Stimulated activated CD4-positive, alpha-beta T cell treated with anti-CD3 and anti-CD28 coated beads, Interleukin-1b, Interleukin-23, amount 100 ng/mL, for 48 hours (primary cell): ENCODE data around the gene CCK.

Experiments
- DNase-seq: peaks from one replicate; pipeline ENCODE4 v3.0.0-alpha.2; 2020

Gene CCK

DNA sequence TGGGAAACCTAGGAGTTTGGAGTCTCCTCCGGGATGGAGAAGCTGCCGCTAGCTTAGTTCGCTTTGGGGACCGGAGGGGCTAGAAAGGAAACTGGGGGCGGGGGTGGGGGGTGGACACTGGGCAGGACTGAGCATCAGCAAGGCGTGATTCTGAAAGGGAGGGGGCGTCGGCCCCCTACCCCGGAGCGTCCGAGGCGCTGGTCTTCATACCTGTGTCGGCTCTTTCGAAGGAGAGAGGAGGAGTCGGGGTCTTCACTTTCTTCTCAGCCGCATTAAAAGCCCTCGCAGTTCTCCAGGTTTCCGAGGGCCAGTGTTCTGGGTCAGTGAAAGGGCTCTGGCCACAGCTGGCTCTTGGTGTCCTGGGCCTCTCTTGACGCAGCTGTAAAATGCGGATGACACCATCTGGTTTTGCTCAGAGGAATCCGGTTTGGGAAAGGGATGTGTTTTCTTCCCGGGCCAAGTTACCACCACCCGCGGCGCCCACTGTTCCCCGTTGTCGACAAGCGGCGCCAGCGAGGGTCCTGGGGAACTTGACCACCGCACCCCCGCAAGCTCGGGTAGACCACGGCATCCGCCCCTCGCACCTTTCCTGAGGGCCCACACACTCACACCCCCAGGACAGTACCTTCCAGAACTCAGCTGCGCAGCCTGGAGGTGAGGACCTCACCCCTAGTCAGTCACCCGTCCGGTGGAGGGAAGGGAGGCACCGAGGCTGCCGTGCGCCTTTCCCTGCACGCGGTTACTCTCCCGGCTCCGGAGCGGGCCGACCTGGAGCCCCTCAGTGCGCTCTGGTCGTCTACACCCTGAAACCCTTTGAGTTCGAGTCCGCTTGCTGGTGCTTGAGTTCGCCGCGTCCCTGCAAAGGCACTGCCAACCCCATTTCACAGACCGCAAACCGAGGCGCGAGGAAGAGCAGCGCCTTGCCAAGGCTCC, 660 bp downstream of the CCK start:
- no peak for DNase-seq

DNA sequence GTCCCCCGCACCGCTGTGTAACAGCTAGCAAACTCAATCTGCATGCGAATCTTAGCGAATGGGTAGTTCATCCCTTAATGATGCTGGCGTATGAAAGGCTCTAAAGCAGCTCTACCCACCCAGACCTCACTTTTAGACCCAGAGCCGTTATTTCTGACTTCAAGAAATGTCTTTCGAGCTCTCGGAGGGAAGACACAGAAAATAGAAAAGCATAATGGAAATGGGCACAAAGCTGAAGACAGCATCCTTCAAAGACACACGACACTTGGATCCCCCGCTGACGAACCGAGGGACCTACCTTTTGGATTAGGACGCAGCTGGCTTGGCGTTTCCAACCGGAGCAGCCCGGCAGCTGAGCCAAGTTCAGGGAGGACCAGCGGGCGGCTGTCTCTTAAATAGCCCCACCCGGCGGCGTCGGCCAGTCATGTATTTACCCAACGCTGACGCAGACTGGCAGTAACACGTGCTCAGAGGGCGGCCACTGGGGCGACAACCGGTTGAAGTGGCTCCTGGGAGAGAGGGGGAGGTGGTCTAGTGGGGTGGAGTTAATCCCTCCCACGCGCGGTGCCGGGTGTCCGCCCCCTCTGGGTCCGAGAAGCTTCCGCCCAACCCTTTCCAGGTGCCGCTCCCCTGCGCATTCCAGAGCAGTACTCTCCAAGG, 1.5 kb downstream of the CCK start:
- DNase-seq = peak; percentile 20

DNA sequence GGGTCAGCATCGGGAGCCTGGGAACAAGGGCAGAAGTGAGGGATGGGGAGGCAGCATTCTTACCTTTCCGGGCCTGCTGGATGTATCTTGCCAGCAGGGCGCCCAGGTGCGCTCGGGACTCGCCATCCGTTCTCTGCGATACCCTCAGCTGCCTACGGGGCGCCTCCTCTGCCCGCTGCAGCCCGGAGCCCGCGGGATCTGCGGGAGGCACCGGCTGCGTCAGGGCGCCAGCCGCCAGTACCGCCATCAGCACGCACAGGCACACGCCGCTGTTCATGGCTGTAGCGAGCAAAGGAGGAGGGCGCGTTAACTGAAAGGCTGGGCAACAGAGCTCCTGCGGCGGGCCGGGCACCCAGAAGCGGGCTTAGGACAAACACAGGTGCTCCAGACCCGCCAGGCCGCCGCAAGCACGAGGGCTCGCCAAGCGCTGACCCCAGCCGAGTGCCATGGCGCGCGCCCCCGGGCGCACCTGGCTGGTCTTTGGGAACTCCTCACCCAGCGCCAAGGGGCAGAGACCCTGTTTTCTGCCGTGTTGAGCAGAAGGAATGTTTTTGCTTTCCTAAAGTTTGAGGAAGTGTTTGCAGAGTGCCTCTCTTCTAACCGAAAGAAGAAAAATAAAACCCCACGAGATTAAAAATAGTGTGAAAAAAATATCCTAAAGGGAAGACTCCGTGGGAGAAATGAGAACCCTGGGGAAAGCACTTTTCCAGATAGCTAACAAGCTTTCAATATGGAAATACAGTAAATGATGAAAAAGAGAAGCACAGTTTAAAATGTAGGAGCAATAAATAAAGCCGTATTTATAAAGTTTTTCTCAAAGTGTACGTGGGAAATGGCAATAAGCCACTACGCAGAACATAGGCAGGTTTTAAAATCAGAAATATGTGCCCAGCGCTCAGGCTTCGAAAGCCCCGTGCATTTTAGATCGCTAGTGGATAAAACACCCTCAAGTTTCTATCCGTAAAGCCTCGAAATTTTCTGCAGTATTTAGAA, 2.3 kb downstream of the CCK start:
- peak; percentile 16 for DNase-seq

DNA sequence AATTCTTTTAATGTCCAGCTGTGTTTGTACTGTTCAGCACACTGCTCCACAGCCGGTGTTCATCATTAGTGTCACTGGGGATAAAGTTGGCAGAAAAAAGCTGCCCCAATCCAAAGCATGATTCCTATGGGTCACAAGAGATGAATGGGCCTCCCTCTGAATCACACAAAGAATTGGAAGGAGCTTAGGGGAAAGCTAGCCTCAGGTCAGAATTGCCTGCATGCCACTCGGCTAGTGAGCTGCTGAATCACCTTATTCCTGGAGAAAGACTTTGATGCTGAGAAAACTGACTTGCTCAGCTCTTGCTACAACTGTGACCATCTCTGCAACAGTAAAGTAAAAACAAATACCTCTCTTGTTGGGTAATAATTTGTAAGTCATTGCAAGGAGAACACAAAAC, 3.5 kb downstream of the CCK start:
- DNase-seq = no peak

DNA sequence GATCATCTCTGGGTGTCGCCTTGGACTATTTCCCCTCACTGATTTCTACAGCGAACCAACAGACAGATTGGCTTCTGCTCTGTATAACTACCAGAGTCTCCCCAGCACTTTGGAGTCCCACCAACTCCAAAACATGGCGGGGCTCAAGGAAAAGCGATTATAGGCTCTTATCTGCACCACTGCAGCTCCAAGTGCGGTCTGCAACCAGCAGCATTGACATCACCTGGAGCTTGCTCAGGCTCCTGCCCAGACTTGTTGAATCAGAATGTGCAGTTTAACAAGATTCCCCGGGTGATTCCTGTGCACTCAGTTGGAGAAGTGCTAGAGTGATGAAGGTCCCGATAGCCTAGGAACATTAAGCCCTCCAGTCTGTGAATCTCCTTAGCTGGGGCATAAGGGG, 9.0 kb downstream of the CCK start:
- no peak for DNase-seq

DNA sequence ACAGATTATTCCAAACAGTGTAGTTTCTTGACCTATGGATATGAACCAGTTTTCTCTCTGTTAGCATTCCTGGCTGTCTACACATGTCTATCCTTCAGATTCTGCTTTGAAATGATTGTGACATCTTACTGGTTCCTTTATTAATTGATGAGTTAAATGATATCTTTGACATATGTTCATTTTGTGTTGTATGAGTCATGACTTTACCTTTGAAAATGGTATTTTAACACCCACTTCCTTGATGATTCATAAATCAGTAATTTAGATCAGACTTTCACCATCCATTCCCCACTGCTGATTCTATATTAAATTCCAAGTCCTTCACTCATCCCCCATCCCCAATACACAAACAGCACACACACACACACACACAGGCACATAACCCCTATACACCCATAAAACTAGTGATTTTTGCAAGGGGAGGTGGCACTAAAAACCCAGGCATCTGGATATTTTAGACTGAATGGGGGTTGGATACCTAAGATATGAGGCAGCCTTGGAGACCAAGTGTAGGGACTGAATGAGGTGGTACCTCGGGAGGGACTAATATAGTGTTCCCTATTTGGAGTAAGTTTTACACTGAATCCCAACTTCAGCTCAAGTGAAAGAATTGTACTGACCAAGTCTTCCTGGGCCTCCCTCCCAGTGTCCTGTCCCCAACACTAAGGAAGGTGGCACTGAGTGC, 9.7 kb downstream of the CCK start:
- DNase-seq = no peak

DNA sequence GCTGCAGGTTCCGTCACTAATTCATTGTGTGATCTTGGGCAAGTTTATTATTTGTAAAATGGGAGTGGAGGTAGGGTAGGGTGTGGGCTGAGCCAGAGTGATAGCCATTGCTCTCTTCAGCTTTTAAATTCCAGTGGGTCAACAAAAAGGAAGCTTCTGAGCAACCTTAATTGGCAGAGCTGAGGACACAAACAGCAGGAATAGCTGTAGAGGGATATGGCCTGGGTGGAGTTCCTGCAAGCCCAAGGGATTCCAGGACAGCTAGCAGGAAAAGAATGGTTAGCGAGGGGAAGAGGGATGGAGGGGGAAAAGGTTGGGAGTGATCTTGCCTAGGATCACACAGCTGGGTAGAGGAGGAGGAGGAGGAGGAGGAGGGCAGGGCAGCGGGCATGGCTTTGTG, 11.4 kb downstream of the CCK start:
- DNase-seq = no peak

DNA sequence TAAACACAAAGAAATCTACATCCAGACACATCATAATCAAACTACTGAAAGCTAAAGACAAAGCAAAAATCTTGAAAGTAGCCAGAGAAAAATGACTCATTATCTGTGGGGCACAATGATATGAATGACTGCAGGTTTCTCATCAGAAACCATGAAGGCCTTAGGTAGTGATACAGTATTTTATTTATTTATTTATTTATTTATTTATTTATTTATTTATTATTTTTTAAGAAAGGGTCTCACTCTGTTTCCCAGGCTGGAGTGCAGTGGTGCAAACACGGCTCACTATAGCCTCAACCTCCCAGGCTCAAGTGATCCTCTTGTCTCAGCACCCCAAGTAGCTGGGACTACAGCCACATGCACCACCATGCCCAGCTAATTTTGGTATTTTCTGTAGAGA, 15.2 kb downstream of the CCK start:
- DNase-seq = no peak

DNA sequence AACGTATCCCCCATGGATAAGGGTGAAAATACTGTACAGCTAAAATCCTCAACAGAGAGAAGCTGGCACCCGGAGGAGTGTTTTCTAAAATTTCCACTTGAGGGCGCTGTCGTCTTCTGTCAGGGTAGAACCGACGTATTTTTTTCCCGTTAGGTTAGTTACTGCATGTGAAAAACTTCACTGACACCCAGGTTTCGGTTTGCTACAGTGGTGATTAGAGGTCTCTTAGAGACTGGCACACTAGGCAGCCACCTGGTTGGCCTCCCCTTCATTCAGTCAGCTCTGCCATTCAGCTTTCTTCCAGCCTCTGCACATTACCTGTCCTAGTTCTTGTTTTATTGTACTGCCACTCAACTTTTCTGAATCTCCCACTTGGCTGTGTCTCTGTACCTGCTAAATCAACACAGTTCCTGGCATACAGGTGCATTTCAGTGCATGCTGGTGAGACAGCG, 18.4 kb downstream of the CCK start:
- DNase-seq = peak; percentile 65

DNA sequence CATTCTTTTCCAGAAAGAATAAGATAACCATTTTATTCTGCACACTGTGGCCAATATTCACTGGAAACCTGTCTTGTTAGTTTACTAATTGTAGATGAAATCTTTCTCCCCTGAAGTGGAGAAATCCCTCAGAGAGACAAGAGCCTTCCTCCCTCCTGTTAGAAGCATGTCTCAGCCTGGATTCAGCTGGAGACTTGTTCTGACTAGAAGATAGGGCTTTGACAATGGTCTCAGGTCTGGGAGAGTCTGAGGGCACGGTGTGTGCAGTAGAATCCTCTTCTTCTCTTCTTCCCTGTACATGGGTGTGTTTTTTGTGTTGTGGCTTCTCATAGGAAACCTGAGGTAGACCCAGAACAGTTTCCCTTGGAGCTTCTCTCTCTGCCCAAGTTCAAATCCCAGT, 19.9 kb downstream of the CCK start:
- no peak for DNase-seq

DNA sequence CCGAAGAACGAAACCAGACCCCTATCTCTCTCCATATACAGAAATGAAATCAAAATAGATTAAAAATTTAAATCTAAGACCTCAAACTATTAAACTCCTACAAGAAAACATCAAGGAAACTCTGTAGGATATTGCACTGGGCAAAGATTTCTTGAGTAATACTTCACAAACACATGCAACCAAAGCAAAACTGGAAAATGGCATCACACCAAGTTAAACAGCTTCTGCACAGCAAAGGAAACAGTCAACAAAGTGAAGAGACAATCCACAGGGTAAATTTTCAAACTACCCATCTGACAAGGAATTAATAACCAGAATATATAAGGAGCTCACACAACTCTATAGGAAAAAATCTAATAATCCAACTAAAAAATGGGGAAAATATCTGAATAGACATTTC, 29.4 kb downstream of the CCK start:
- DNase-seq = no peak

DNA sequence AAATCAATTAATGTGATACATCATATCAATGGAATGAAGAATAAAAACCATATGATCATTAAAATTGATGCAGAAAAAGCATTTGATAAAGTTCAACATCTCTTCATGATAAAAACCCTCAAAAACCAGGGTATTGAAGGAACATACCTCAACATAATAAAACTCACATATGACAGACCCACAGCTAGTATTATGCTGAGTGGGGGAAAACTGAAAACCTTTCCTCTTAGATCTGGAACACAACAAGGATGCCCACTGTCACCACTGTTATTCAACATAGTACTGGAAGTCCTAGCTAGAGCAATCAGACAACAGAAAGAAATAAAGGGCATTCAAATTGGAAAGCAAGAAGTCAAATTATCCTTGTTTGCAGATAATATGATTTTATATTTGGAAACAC, 30.5 kb downstream of the CCK start:
- no peak for DNase-seq

DNA sequence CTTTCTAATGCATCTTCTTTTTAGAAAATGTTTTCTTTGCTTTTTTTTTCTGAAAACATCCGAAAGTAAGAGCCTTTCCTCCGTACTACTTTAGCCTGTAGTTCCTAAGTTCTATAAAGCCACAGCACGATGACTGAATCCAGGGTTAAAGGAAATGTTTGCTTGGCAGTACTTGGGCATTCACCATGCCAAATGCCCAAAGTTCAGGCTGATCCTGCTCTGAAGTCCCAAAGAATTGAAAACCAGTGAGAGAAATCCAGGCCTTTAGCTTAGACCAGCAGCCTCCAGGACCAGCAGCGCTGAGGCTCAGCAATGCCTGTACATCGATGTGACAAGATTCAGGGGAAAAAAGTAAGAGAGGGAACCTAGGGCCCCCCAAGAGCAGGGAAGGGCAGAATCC, 35.1 kb downstream of the CCK start:
- DNase-seq = no peak

DNA sequence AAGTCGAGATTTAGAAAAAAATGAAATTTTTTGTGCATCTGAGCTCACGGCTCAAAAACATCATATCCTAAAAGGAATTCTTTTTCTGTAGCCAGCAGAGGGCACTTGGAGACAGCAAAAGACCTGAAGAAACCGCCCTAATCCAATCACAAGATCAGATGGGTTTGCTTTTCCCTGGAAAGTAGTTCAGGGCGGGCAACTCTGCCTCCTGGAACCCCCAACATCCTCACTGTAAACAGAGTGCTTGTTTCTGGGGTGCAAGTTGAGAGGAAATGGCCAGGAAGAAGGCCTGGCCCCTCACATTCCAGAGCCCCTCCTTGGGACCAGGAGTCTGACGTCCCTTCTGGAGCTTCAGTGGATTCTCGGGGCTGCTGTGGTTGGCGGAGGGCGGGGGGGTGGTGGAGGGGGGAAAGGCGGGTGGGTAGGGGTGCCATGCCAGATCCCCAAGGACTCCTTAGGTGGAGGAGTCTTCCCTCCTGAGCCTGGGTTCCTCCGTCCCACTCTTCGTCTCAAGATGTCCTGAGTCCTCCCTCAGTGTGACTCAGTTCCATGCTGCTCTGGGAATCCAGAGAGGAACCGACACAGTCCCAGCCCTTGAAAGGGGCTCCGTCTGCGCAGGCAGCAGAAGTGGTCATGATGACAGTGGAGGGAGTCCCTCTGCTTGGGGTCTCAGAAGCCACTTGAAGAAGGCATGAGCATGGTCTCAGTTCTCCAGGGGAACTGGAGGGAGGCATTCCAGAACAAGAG, 35.9 kb downstream of the CCK start:
- no peak for DNase-seq

DNA sequence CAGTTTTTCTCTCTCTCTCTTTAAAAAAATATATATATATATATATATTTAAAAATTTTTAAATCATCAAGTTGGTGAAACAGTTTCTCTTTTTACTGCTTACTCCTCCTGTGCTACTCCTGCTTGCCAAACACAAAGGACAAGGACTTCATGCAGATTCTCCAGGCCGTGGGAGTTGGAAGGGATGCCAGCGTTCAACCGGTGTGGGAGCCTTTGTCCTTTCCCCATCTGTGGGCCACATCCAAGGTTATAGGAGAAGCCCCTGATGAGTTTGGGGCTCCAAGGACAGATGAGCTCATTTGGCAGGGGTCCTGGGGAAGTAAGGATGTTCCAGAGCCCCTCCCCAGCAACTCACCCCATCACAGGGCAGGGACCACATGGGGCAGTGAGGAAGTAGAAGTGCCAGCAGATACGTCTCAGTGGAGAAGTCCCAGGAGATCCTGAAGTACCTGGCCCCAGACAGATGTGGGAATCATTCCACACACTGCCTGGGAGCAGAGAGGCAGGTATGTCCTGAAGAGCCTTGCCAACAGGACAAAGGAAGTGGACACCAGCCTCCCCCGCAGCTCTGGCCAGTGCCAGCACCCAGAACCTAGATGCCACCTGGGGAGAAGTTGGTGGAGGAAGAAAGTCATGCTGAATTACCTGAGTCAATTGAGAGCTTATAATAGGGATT, 36.6 kb downstream of the CCK start:
- DNase-seq = no peak

DNA sequence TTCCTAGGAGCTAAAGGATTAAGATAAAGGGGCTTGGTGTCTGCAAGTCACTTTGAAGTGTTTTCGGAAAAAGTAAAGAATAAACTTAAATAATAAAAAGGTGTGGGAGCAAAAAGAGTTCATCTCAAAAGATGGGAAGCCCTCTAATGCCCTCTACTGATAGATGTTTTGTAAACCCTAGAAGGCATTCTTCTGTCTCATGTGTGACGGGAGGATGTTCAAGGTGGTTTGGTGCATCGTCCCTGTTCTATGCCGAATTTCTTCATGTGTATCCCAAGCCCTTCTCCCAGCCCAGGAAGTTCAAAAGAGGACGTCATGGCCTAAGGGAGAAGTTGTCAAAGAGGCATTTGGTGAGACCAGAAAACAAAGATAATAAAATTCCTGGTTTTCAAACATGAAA, 37.2 kb downstream of the CCK start:
- no peak for DNase-seq

DNA sequence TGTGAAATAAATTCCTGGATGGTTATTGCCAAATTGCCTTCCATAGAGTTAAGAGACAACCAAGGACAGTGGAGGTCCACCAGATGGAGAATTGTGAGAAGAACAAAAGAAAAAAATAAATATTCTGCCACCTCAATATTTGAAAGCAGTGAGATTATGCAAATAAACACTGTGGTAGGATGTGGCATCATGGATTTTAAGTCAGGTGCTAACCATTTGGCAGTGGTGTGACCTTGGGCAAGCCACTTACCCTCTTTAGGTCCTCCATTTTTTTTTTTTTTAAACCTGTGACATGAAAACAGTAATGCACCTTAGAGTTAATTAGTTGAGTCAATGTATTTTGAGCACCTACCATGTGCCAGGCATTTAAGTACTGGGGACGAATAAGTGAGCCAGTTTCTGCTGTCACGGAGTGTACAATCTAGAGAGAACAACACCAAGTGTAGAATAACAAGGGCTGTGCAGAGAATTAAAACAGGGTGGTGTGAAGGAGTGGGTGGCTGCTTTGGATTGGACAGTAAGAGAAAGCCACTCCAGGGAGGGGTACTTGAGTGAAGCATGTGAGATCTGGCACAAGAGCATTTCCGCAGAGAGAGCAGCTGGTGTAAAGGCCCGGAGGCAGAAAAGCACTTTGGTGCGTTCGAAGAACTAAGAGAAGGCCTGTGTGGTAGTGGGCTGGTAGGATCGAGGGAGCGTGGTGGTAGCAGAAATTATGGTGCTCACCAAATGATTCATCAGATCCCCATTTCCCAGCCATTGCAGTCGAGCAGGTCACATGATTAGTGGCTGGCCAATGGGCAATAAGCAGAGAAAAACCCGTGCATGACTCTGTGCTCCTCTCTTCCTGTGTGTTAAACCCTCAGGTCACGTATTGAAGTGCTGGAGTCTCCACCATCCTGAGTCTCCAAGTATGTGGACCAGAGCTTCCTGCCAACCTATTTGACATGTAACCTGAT, 39.2 kb downstream of the CCK start:
- no peak for DNase-seq

DNA sequence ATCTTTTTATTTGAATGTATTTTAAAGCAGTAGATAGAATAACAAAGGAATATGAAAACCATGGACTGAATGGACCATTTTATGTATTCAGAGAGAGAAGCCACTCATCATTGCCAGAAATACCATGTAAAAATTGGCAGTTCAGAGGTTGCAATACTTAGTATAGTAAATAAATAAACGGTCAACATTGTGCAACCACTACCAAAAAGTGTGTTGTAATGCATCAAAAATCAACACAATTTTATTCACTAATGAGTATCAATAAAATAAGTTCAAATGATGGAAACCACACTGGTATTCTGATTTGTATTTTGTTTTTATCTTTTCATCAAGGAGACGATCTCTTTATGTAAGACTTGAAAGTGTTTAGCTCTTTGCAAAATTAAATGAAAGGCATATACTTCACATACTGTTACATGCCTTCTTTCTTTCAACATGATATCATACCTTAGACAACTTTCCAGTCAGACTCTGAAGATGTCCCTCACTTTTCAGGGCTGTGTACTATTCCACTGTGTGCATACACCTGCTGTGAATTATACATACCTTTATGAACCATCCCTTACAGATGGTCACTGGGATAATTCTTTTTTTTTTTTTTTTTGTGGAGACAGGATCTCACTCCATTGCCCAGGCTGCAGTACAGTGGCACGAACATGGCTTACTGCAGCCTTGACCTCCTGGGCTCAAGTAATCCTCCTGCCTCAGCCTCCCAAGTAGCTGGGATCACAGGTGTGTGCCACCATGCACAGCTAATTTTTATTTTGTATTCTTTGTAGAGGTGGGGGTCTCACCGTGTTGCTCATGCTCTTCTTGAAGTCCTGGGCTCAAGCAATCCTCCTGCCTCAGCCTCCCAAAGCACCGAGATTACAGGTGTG, 40.3 kb downstream of the CCK start:
- no peak for DNase-seq
